Choroid plexus epithelial cell (primary cell): ENCODE measurements around the gene PAPSS2.
"Not testable (repeated sequence)": the region's sequence is repeated elsewhere in the genome, so short reads cannot be mapped to it uniquely, and the experiment has no call there.

Experiments used
- DNase-seq: peaks from one replicate; pipeline ENCODE4 v3.0.0-alpha.2; 2010; ENCODE audit warnings: low read depth
- H3K4me3 ChIP-seq: 2 replicates; pipeline ENCODE4 v1.5.1; 2011; ENCODE audit warnings: low read depth, mild to moderate bottlenecking, control low read depth, low read length, moderate library complexity
- CTCF ChIP-seq: conservative IDR thresholded peaks from 2 replicates; pipeline ENCODE4 v1.5.1; 2011; ENCODE audit warnings: low read depth, mild to moderate bottlenecking, control low read depth, inconsistent platforms, low read length, moderate library complexity

PAPSS2 gene

GRCh38 chr10:87659571-87660483 is at the start of gene PAPSS2:
Gene PAPSS2, plus strand, starts transcription at chr10:87659878. Its CDS starts 104 bp downstream, at chr10:87659982.
- DNase-seq = peak; percentile 79

GRCh38 chr10:87611341-87611740 is 48.3 kb upstream of the PAPSS2 start:
- not testable (repeated sequence) for DNase-seq, H3K4me3 ChIP-seq

More at GRCh38 chr10:87659571-87660483, at the start of gene PAPSS2:
- TF ChIP-seq CTCF = peak; percentile 34
- peak within 1 kb of the TSS; percentile 88 for H3K4me3 ChIP-seq

- no peak for DNase-seq
- no peak overlapping the region for H3K4me3 ChIP-seq
- TF ChIP-seq CTCF = no peak
Observed at GRCh38 chr10:87612115-87612514, 47.6 kb upstream of the PAPSS2 start.

- no peak for TF ChIP-seq CTCF
- no peak overlapping the region for H3K4me3 ChIP-seq
- DNase-seq = peak; percentile 52
Observed at GRCh38 chr10:87613751-87614150, 45.9 kb upstream of the PAPSS2 start.

GRCh38 chr10:87615856-87616255 is 43.8 kb upstream of the PAPSS2 start:
- TF ChIP-seq CTCF = no peak
- H3K4me3 ChIP-seq = no peak overlapping the region
- no peak for DNase-seq

GRCh38 chr10:87617503-87617902 is 42.2 kb upstream of the PAPSS2 start:
- TF ChIP-seq CTCF = no peak
- H3K4me3 ChIP-seq = no peak overlapping the region
- no peak for DNase-seq

GRCh38 chr10:87618566-87619423 is 40.9 kb upstream of the PAPSS2 start:
- TF ChIP-seq CTCF = no peak
- DNase-seq = peak; percentile 47
- H3K4me3 ChIP-seq = no peak overlapping the region
